H9 (cell line): ENCODE data around the gene CRYBA2. TPM values are rescaled to one million over a fixed set of nuclear protein-coding genes. Genes with fewer than 3 reads are reported as not detected.

Experiments used
- DNase-seq: peaks from one replicate; pipeline ENCODE4 v3.0.0-alpha.2; 2017
- H2AFZ ChIP-seq: one replicate; pipeline ENCODE4 v1.6.1; 2013; ENCODE audit warnings: mild to moderate bottlenecking, low read length, control low read depth, moderate library complexity
- H2AK5ac ChIP-seq: 2 replicates; pipeline ENCODE4 v1.6.1; 2013; ENCODE audit warnings: low read length, control low read depth, mixed read lengths; ENCODE audit not compliant: insufficient read length
- H2BK120ac ChIP-seq: one replicate; pipeline ENCODE4 v1.6.1; 2013; ENCODE audit warnings: low read depth, mild to moderate bottlenecking, low read length, control low read depth, inconsistent platforms; ENCODE audit not compliant: poor library complexity, severe bottlenecking
- H2BK12ac ChIP-seq: 2 replicates; pipeline ENCODE4 v1.6.1; 2013; ENCODE audit warnings: low read length, control low read depth, mixed read lengths, low read depth; ENCODE audit not compliant: insufficient read length
- H2BK15ac ChIP-seq: 2 replicates; pipeline ENCODE4 v1.6.1; 2013; ENCODE audit warnings: low read depth, low read length, control low read depth
- H2BK20ac ChIP-seq: one replicate; pipeline ENCODE4 v1.6.1; 2013; ENCODE audit warnings: low read depth, mild to moderate bottlenecking, low read length, control low read depth, inconsistent platforms; ENCODE audit not compliant: poor library complexity, severe bottlenecking
- H2BK5ac ChIP-seq: 2 replicates; pipeline ENCODE4 v1.6.1; 2013; ENCODE audit warnings: low read length, control low read depth, mixed read lengths; ENCODE audit not compliant: insufficient read length
- H3K14ac ChIP-seq: 2 replicates; pipeline ENCODE4 v1.6.1; 2013; ENCODE audit warnings: low read length, control low read depth; ENCODE audit not compliant: insufficient read depth
- H3K18ac ChIP-seq: 2 replicates; pipeline ENCODE4 v1.6.1; 2013; ENCODE audit warnings: low read depth, mild to moderate bottlenecking, mixed read lengths, low read length, control low read depth; ENCODE audit not compliant: insufficient read length
- H3K23ac ChIP-seq: 2 replicates; pipeline ENCODE4 v1.6.1; 2013; ENCODE audit warnings: low read length, control low read depth, mixed read lengths, low read depth; ENCODE audit not compliant: insufficient read length
- H3K23me2 ChIP-seq: 2 replicates; pipeline ENCODE4 v1.6.1; 2013; ENCODE audit warnings: low read depth, mild to moderate bottlenecking, mixed read lengths, low read length, control low read depth; ENCODE audit not compliant: insufficient read length, poor library complexity, severe bottlenecking
- H3K27ac ChIP-seq: 2 replicates; pipeline ENCODE4 v1.5.1; 2013; ENCODE audit warnings: low read length, control low read depth, mixed read lengths, low read depth; ENCODE audit not compliant: insufficient read length
- H3K27me3 ChIP-seq: 2 replicates; pipeline ENCODE4 v1.6.1; 2013; ENCODE audit warnings: low read length, control low read depth, inconsistent platforms; ENCODE audit not compliant: insufficient read depth
- H3K4ac ChIP-seq: 2 replicates; pipeline ENCODE4 v1.6.1; 2013; ENCODE audit warnings: low read depth, mild to moderate bottlenecking, control low read depth, inconsistent platforms, low read length, moderate library complexity
- H3K4me1 ChIP-seq: 2 replicates; pipeline ENCODE4 v1.6.1; 2013; ENCODE audit warnings: low read length, control low read depth, inconsistent platforms; ENCODE audit not compliant: insufficient read depth
- H3K4me2 ChIP-seq: 2 replicates; pipeline ENCODE4 v1.6.1; 2013; ENCODE audit warnings: low read length, control low read depth, mixed read lengths; ENCODE audit not compliant: insufficient read length, insufficient read depth
- H3K56ac ChIP-seq: 2 replicates; pipeline ENCODE4 v1.6.1; 2013; ENCODE audit warnings: low read depth, mild to moderate bottlenecking, mixed read lengths, low read length, control low read depth; ENCODE audit not compliant: insufficient read length
- H3K79me1 ChIP-seq: 2 replicates; pipeline ENCODE4 v1.6.1; 2013; ENCODE audit warnings: low read depth, mild to moderate bottlenecking, moderate library complexity, low read length, control low read depth, inconsistent platforms; ENCODE audit not compliant: insufficient read depth, poor library complexity, severe bottlenecking
- H3K79me2 ChIP-seq: 2 replicates; pipeline ENCODE4 v1.6.1; 2013; ENCODE audit warnings: low read length, control low read depth, inconsistent platforms; ENCODE audit not compliant: insufficient read depth
- H3K9ac ChIP-seq: 2 replicates; pipeline ENCODE4 v1.6.1; 2013; ENCODE audit warnings: low read length, control low read depth, mixed read lengths; ENCODE audit not compliant: insufficient read length; ENCODE audit errors: extremely low read depth
- H3K9me3 ChIP-seq: one replicate; pipeline ENCODE4 v1.6.1; 2013; ENCODE audit warnings: low read depth, low read length, inconsistent platforms; ENCODE audit not compliant: control insufficient read depth
- H3T11ph ChIP-seq: one replicate; pipeline ENCODE4 v1.6.1; 2013; ENCODE audit warnings: mild to moderate bottlenecking, low read length, control low read depth, inconsistent platforms
- H4K20me1 ChIP-seq: one replicate; pipeline ENCODE4 v1.6.1; 2013; ENCODE audit not compliant: control insufficient read depth, insufficient read length, insufficient read depth
- H4K5ac ChIP-seq: 2 replicates; pipeline ENCODE4 v1.6.1; 2013; ENCODE audit warnings: low read depth, mild to moderate bottlenecking, mixed read lengths, low read length, control low read depth; ENCODE audit not compliant: insufficient read length
- H4K8ac ChIP-seq: replicated peaks from 2 replicates; pipeline ENCODE4 v1.6.1; 2013; ENCODE audit warnings: low read length, control low read depth, mixed read lengths, low read depth; ENCODE audit not compliant: insufficient read length
- H4K91ac ChIP-seq: 2 replicates; pipeline ENCODE4 v1.6.1; 2013; ENCODE audit warnings: low read depth, mild to moderate bottlenecking, moderate library complexity, mixed read lengths, low read length, control low read depth; ENCODE audit not compliant: insufficient read length
- H3K27ac Mint-ChIP-seq, 3 experiments: 2 replicates in 2 of 3; 3 replicates in 1 of 3; pipeline ENCODE4 v1.8.0; 2020 to 2021; ENCODE audit warnings: mixed read lengths in 3 of 3, mild to moderate bottlenecking in 1 of 3, moderate library complexity in 1 of 3
- H3K27me3 Mint-ChIP-seq: 2 replicates; pipeline ENCODE4 v1.8.0; 2021; ENCODE audit warnings: low read depth, mild to moderate bottlenecking, moderate library complexity, mixed read lengths
- H3K36me3 Mint-ChIP-seq, 3 experiments: 2 replicates in 2 of 3; 3 replicates in 1 of 3; pipeline ENCODE4 v1.8.0; 2020 to 2021; ENCODE audit warnings: low read depth in 3 of 3, mixed read lengths in 3 of 3; ENCODE audit not compliant: insufficient read depth in 1 of 3
- H3K4me1 Mint-ChIP-seq, 2 experiments: 2 replicates each; pipeline ENCODE4 v1.8.0; 2020; ENCODE audit warnings: mixed read lengths in 2 of 2
- H3K4me3 Mint-ChIP-seq, 2 experiments: 2 replicates in 1 of 2; 3 replicates in 1 of 2; pipeline ENCODE4 v1.8.0; 2020 to 2021; ENCODE audit warnings: mild to moderate bottlenecking in 2 of 2, mixed read lengths in 2 of 2, moderate library complexity in 1 of 2
- H3K9me3 Mint-ChIP-seq, 2 experiments: 2 replicates in 1 of 2; 3 replicates in 1 of 2; pipeline ENCODE4 v1.8.0; 2020; ENCODE audit warnings: mild to moderate bottlenecking in 2 of 2, mixed read lengths in 2 of 2, moderate library complexity in 1 of 2
- WGBS: extraction: QIAGEN DNeasy Blood & Tissue Kit; methylation state at CpG from one replicate; pipeline ENCODE4 v1.1.7; 2013; ENCODE audit warnings: missing lambda C conversion rate, low lambda C conversion rate, mixed read lengths; ENCODE audit not compliant: insufficient read length; ENCODE audit errors: extremely low coverage; 5-methylcytosine and 5-hydroxymethylcytosine counted together
- total RNA-seq: library from RNA; stranded (reverse); gene quantifications from 2 replicates; pipeline ENCODE4 v1.2.1, GENCODE V29; 2021
- TF ChIP-seq, protein P1 (sequence below): fragments of 200-600 bp; sonication (generic); conservative IDR thresholded peaks from 3 replicates; pipeline ENCODE4 v1.8.0; 2021; ENCODE audit warnings: antibody characterized with exemption, mild to moderate bottlenecking

Gene CRYBA2
- total RNA-seq, 1 experiment from 2014 or later: not detected

DNA sequence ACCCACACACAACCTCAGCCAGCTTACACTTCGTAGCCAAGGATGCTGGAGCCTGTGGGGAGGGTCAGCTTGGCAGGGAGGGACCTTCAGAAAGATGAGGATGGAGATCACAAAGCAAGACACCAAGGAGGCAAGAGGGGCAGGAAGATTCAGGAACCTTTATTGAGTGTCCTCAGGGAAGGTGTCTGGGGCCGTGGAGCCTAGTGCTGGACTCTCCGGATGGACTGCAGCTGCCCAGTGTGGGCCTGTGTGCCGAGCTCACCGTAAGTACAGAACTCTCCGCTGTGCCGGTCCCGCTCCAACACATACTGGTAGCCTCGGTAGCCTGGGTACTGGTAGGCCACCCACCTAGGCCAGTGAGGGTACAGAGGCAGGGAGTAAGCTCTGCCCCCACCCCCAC is 3.2 kb downstream of the CRYBA2 start:
- peaks cover 99% of the 10 kb centered on the region for H3K27me3 Mint-ChIP-seq
- peaks cover 0 to 2% of the 10 kb centered on the region in 2 experiments; a peak in 3 of 5 replicates for H3K9me3 Mint-ChIP-seq
- Histone ChIP-seq H4K20me1 (no peaks in the 10 kb centered on the region), H2AK5ac (no peak overlapping the region), H4K91ac (no peak overlapping the region), H3K4me1 (no peaks in the 10 kb centered on the region), H2BK20ac (no peak overlapping the region), H3K4me2 (no peak overlapping the region), H3K79me2 (no peaks in the 10 kb centered on the region), H3K27ac (no peak overlapping the region), H4K8ac (no peak overlapping the region), H2BK15ac (no peak overlapping the region), H3K23me2 (no peaks in the 10 kb centered on the region), H2BK12ac (no peak overlapping the region), H3K9me3 (no peaks in the 10 kb centered on the region), H4K5ac (no peak overlapping the region), H3K27me3 (peaks cover 93% of the 10 kb centered on the region), H2BK120ac (no peak overlapping the region), H2BK5ac (no peak overlapping the region), H3K9ac (no peak overlapping the region), H3K18ac (no peak overlapping the region), H3K23ac (no peak overlapping the region), H3K4ac (no peak overlapping the region), H2AFZ (no peak overlapping the region), H3K14ac (no peak overlapping the region), H3T11ph (no peak overlapping the region), H3K56ac (no peak overlapping the region), H3K79me1 (no peaks in the 10 kb centered on the region)
- peaks cover 3 to 19% of the 10 kb centered on the region in 2 experiments for H3K4me1 Mint-ChIP-seq
- DNase-seq: no peak
- peaks cover 0 to 3% (median 0%) of the 10 kb centered on the region in 3 experiments; a peak in 1 of 7 replicates for H3K36me3 Mint-ChIP-seq
- H3K4me3 Mint-ChIP-seq: no peak overlapping the region
- WGBS: no CpG with 5 or more reads among the region's 9 CpGs
- TF ChIP-seq, protein P1, sequence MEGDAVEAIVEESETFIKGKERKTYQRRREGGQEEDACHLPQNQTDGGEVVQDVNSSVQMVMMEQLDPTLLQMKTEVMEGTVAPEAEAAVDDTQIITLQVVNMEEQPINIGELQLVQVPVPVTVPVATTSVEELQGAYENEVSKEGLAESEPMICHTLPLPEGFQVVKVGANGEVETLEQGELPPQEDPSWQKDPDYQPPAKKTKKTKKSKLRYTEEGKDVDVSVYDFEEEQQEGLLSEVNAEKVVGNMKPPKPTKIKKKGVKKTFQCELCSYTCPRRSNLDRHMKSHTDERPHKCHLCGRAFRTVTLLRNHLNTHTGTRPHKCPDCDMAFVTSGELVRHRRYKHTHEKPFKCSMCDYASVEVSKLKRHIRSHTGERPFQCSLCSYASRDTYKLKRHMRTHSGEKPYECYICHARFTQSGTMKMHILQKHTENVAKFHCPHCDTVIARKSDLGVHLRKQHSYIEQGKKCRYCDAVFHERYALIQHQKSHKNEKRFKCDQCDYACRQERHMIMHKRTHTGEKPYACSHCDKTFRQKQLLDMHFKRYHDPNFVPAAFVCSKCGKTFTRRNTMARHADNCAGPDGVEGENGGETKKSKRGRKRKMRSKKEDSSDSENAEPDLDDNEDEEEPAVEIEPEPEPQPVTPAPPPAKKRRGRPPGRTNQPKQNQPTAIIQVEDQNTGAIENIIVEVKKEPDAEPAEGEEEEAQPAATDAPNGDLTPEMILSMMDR: no peak
- H3K27ac Mint-ChIP-seq: no peak overlapping the region
